ENCODE measurements around the gene PRKCE. TPM values are rescaled to one million over a fixed set of nuclear protein-coding genes. Genes with fewer than 3 reads are reported as not detected.

Gene PRKCE
- total and polyA plus RNA-seq, 2 of the 8 experiments (the other 6 are each of a cell fraction or from before 2014, with no cell fraction given): 0.54 to 2.1 TPM

- Histone ChIP-seq H3K18ac (ENCODE audit: extremely low read depth, low read length) (no peak overlapping the region), H3K14ac (ENCODE audit: insufficient read length) (no peak overlapping the region), H4K91ac (replicated peaks; ENCODE audit: insufficient read length, low read length) (no peak overlapping the region), H3K27ac (ENCODE audit: low read depth, low read length) (no peak overlapping the region), H3K4ac (replicated peaks; ENCODE audit: insufficient read length, low read depth, low read length) (no peak overlapping the region), H2BK5ac (ENCODE audit: low read depth, low read length) (no peak overlapping the region), H3K4me3 (ENCODE audit: extremely low read depth in 1 of 4, insufficient read depth in 2 of 4, low read depth in 3 of 4, low read length in 4 of 4) (no peak overlapping the region), H3K4me1 (replicated peaks in 1 of 4; ENCODE audit: control insufficient read depth in 3 of 4, insufficient read depth in 4 of 4, low read length in 3 of 4) (no peaks in the 10 kb centered on the region), H3K79me1 (ENCODE audit: low read depth, low read length) (no peaks in the 10 kb centered on the region), H3K27me3 (replicated peaks in 1 of 4; ENCODE audit: control insufficient read depth in 3 of 4, extremely low read depth in 1 of 4, insufficient read depth in 3 of 4, low read length in 3 of 4) (no peaks in the 10 kb centered on the region), H3K79me2 (ENCODE audit: control insufficient read depth in 1 of 2, insufficient read depth in 2 of 2, low read length in 2 of 2) (no peaks in the 10 kb centered on the region), H3K9ac (replicated peaks in 1 of 4; ENCODE audit: extremely low read depth in 1 of 4, low read depth in 3 of 4, low read length in 3 of 4) (no peak overlapping the region), H2BK12ac (ENCODE audit: low read depth, low read length) (no peak overlapping the region), H2BK15ac (ENCODE audit: low read length) (no peak overlapping the region), H4K8ac (ENCODE audit: extremely low read depth, insufficient read depth, low read length) (no peak overlapping the region), H3K9me3 (ENCODE audit: insufficient read depth in 2 of 2, low read depth in 1 of 2, low read length in 1 of 2) (no peaks in the 10 kb centered on the region), H2BK120ac (replicated peaks; ENCODE audit: low read depth, low read length) (no peak overlapping the region), H3K4me2 (ENCODE audit: insufficient read depth in 1 of 2, low read depth in 2 of 2, low read length in 2 of 2) (no peak overlapping the region), H4K5ac (ENCODE audit: insufficient read length, low read depth, low read length) (no peak overlapping the region), H3K56ac (replicated peaks; ENCODE audit: insufficient read length, low read depth, low read length) (no peak overlapping the region), H2AK5ac (ENCODE audit: low read depth, low read length) (no peak overlapping the region), H3K23me2 (ENCODE audit: low read depth, low read length) (no peaks in the 10 kb centered on the region; the same call in 1 of the 2 replicates), H2BK20ac (ENCODE audit: low read length) (no peak overlapping the region), H3K36me3 (ENCODE audit: control insufficient read depth in 2 of 4, insufficient read depth in 4 of 4, low read length in 3 of 4) (no peaks in the 10 kb centered on the region), H4K20me1 (replicated peaks in 1 of 2; ENCODE audit: control insufficient read depth in 1 of 2, insufficient read depth in 2 of 2, low read length in 2 of 2) (no peaks in the 10 kb centered on the region), H3K23ac (ENCODE audit: insufficient read length) (no peak overlapping the region), H2AFZ (ENCODE audit: low read length) (no peak overlapping the region)
- FAIRE-seq (no peak), DNase-seq (ENCODE audit: low read depth in 1 of 2, low spot score in 2 of 2) (peak in 1 of 2 experiments; percentile 19)
- ChIA-PET POLR2A (ENCODE audit: partially characterized antibody) (no interaction called here), CTCF (ENCODE audit: partially characterized antibody) (interaction anchor here (0.6 to 1.3 kb wide), 6 partner anchors 10 to 1881 kb away, joined by 3 to 5 read pairs (median 3); no protein-coding TSS in a partner anchor)
- 89% methylated on average over 4 of the region's 4 CpGs; no CpG with 5 or more reads in 1 of the 2 experiments for WGBS, 2 experiments (ENCODE audit: extremely low coverage in 1 of 2, insufficient coverage in 1 of 2, insufficient read length in 1 of 2, insufficient replicate concordance in 2 of 2, low coverage in 1 of 2, low lambda C conversion rate in 2 of 2, missing lambda C conversion rate in 1 of 2)
- TF ChIP-seq HDAC2 (IDR thresholded peaks at IDR 0.05; ENCODE audit: borderline replicate concordance in 1 of 2, low read depth in 2 of 2, low read length in 2 of 2): no peak
- TF ChIP-seq JUND (IDR thresholded peaks at IDR 0.05; ENCODE audit: low read length): no peak
- no peak for TF ChIP-seq CBX8 (IDR thresholded peaks at IDR 0.05; ENCODE audit: borderline replicate concordance, low read depth, low read length)
- TF ChIP-seq EP300 (IDR thresholded peaks at IDR 0.05; ENCODE audit: borderline replicate concordance in 1 of 2, low read depth in 2 of 2, low read length in 2 of 2): no peak
- no peak for TF ChIP-seq USF2 (IDR thresholded peaks at IDR 0.05; ENCODE audit: low read length)
- no peak for TF ChIP-seq GTF2F1 (IDR thresholded peaks at IDR 0.05; ENCODE audit: borderline replicate concordance, low read depth, low read length)
- TF ChIP-seq RAD21 (IDR thresholded peaks at IDR 0.05 in 1 of 2, conservative IDR thresholded peaks at IDR 0.05 in 1 of 2; ENCODE audit: low read depth in 2 of 2, low read length in 2 of 2): no peak
- TF ChIP-seq TEAD4 (IDR thresholded peaks at IDR 0.05; ENCODE audit: low read depth, low read length): no peak
- no peak for TF ChIP-seq GABPA (IDR thresholded peaks at IDR 0.05; ENCODE audit: borderline replicate concordance, insufficient read depth, low read length)
- no peak for TF ChIP-seq YY1 (IDR thresholded peaks at IDR 0.05; ENCODE audit: low read depth, low read length)
- no peak for TF ChIP-seq CHD2 (IDR thresholded peaks at IDR 0.05; ENCODE audit: low read length)
- TF ChIP-seq CEBPB (IDR thresholded peaks at IDR 0.05; ENCODE audit: low read depth, low read length): no peak
- TF ChIP-seq TBP (IDR thresholded peaks at IDR 0.05; ENCODE audit: low read depth, low read length): no peak
Measured at GRCh38 chr2:45979065-45979464, 327.6 kb downstream of the PRKCE start.
